DMS79 (cell line): ENCODE measurements around the gene ANXA11.
"Not testable (repeated sequence)": the region's sequence is repeated elsewhere in the genome, so short reads cannot be mapped to it uniquely, and the experiment has no call there.

Experiments used
- DNase-seq: peaks from one replicate; lab custom pipeline; 2025; lab: John Stamatoyannopoulos, UW

The ANXA11 gene

DNA sequence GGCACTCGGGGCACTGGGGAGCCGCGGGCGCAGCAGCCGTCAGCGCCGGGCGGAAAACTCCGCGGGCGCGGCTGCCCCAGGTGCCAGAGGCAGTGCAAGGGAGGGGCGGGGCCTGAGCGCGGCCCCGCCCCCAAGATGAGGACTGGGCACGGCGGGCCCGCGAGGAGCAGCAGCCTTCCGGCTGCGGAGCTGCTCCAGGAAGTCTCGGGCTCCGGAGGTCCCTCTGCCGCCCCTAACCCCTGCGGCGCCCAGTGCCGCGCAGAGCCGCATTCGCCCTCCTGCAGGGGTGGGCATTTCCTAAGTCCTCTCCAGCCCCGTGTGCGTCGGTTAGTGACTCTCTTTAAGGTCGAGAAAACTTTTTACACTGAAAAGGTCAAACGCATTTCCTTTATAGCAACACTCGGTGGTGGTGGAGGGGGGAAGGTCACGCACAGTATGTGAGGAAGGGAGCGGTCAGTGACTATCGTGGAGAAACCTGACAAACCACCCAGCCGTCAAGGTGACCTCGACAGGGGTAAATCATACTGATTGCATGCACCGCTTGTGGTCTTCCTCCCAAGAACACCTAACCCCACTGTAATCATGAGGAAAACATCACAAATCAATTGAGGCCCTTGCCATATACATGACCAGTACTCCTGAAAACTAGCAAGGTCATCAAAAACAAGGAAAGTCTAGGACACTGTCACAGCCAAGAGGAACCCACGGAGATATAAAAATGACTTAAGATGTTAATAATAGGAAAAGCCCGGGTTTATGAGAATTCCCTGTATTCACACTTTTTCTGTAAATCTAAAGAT lies at the start of gene ANXA11:
Gene ANXA11 (minus strand): TSS at position 61 of the 800 bp plus-strand sequence. CDS start 32,676 bp downstream, outside the sequence.
- peak; percentile 29 for DNase-seq

GRCh38 chr10:80254726-80255125 lies 49.4 kb upstream of the ANXA11 start:
- DNase-seq = not testable (repeated sequence)

- peak; percentile 34 for DNase-seq
These were observed 48.6 kb upstream of the ANXA11 start for GRCh38 chr10:80253963-80254271.

DNA sequence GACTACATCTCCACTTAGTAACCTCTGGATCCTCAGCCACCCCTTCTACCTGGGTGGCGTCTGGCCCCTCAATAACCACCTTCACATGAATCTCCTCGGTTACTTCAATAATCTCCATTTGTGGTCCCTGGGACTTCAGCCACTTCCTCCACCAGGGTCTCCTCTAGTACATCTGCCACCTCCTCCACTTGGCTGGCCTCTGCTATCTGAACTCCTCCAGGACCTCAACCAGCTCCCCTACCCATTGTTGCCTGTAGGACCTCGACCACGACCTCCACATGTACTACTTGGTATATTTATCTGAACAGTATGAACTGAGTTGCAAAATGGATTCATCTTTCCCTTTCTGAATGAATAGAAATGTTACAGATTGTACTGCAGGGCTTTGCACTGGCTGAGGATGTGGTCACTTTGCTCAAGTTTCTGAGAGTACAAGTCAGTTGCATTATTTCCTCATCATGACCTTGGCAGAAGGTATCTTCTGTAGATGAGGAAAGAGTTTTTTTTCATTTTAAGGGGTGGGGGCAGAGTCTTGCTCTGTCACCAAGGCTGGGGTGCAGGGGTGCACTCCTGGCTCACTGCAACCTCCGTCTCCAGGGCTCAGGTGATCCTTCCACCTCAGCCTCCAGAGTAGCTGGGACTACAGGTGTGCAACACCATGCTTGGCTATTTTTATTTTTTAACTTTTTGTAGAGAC lies 48.1 kb upstream of the ANXA11 start:
- no peak for DNase-seq

GRCh38 chr10:80252296-80252887 lies 47.1 kb upstream of the ANXA11 start:
- no peak for DNase-seq

GRCh38 chr10:80251703-80252280 lies 46.5 kb upstream of the ANXA11 start:
- not testable (repeated sequence) for DNase-seq

DNA sequence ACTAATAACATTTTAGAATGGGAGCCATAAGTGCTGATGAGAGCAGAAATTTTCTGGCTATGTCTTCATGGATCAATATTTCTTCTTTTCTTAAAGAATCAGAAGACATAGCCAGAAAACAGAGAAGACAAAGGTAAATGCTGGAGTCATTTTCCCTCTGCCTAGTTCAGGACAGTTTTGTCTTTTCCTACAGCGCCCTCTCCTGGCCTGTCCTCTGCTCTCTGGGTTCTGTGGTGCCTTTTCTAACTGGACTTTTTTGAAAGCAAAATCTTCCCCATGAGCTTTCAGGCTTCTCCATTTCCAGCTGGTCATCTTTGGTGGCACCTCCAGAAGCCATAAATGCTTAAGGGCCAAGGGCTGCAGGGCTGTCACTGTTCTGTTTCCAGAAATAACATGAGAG lies 45.1 kb upstream of the ANXA11 start:
- DNase-seq = not testable (repeated sequence)

DNA sequence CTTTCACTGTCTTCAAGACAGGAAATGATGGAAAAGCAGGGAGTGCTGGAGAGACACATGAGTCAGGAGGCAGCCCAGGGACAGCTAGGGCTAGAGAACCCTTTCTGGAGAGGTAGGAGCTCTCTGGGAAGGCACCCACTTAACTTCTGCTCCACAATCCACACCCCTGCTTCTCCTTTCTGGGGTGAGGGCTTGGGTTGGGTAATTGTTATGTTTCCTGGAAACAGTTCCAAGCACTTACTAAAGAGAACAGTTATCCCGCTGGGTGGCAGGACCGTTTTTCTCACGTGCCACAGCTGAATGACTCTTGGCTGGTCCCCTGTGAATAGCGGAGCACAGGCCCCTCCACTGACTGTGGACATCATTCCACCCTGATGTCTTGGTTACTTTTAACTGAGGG lies 44.6 kb upstream of the ANXA11 start:
- DNase-seq = not testable (repeated sequence)

DNA sequence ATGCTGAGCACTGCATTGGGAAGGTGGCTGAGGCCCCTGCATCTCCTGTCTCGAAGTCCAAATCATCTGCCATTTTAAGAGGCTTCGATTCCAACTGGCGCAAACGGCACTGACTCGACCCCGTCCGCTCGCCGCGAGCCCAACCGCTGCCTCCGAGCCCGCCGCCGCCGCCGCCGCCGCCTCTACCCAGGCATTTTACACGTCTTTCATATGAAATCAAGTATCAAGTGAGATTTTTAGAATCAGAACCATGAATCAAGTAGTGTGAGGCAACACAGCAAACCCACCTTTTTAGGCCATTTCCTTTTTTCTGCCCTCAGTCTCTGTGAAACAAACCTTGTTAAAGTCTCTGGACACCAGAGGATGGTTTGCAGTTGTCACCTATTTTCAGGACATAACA lies 42.3 kb upstream of the ANXA11 start:
- not testable (repeated sequence) for DNase-seq

GRCh38 chr10:80244371-80244770 lies 39.0 kb upstream of the ANXA11 start:
- not testable (repeated sequence) for DNase-seq

- not testable (repeated sequence) for DNase-seq
These were observed 37.0 kb upstream of the ANXA11 start for GRCh38 chr10:80242341-80242740.

GRCh38 chr10:80236457-80236856 lies 31.1 kb upstream of the ANXA11 start:
- not testable (repeated sequence) for DNase-seq

DNA sequence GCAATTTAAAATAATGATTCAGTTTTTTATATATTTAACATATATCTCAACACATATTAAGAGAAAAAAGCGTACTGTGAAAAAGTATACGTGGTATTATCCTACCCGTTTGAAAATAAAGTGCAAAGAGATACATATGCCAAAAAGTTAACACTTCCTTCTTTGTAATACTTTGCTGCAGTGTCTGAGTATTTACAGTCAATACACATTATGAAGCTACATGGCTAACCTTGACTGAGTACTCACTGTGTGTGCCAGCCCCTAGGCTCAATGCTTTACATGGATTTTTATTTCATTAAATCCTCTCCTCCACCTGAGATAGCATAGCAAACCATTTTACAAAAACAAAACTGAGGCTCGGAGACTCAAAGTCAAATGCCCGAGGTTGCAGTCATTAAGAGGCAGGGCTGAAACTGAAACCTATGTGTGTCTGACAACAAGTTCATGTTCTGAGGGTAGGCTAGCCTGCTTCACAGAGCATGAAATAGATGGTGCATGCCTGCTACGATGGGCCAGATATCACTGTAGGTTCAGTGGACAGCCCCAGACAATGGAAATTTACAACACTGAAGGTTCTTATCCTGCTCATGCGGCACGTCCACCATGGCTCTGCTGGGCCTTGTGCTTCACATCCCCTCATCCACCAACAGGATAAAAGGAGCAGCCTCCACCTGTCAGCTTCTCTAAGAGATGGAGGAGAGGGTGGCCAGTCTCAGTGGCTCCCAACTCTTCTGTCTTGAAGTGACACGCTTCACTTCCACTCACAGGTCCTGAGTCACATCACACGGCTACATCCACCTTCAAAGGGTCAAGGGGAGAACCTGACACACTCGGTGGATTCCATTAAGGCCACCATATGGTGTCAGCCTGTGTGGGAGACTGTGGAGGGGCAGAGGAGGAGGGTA lies 29.2 kb upstream of the ANXA11 start:
- not testable (repeated sequence) for DNase-seq

GRCh38 chr10:80233871-80234270 lies 28.5 kb upstream of the ANXA11 start:
- not testable (repeated sequence) for DNase-seq

DNA sequence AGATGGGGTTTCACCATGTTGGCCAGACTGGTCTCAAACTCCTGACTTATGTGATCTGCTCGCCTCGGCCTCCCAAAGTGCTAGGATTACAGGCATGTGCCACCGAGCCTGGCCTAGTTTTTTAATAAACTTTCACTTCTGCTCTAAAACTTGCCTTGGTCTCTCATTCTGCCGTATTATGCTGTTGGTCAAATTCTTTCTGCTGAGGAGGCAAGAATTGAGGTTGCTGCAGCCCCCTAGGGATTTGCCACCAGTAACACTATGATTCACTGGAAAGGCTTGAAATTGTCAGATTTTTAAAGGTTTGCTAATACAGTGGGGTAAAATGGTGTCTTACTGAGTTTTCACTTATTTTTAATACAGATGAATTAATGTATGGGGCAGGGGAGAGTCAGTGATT lies 21.4 kb upstream of the ANXA11 start:
- DNase-seq = not testable (repeated sequence)

DNA sequence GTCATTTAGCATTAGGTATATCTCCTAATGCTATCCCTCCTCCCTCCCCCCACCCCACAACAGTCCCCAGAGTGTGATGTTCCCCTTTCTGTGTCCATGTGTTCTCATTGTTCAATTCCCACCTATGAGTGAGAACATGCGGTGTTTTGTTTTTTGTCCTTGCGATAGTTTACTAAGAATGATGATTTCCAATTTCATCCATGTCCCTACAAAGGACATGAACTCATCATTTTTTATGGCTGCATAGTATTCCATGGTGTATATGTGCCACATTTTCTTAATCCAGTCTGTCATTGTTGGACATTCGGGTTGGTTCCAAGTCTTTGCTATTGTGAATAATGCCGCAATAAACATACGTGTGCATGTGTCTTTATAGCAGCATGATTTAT lies 17.7 kb upstream of the ANXA11 start:
- not testable (repeated sequence) for DNase-seq

- not testable (repeated sequence) for DNase-seq
These were observed 13.5 kb upstream of the ANXA11 start for GRCh38 chr10:80218878-80219277.

DNA sequence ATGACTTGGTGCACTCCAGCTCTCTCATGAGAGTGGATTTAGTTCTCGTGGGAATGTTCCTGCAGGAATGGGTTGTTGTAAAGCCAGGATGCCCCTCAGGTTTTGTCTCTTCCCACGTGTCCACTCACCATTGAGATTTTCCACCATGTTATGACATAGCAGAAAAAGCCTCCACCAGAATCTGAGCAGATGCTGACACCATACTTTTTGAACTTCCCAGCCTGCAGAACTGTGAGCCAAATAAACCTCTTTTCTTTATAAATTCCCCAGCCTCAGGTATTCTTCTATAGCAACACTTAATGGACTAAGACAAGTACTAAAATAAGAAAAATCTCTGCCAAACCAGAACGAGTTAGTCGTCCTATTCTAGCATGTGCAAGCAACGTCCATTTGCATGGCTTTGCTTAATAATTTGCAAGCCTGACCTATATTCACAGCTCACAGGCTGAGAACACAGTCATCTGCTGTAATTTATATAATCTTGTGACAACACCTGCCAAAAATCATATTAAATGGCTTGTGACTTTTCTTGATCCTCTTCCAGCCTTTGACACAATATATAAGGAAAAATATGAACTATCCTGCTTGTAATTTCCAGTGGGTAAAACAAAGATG lies 9.1 kb upstream of the ANXA11 start:
- DNase-seq = not testable (repeated sequence)

DNA sequence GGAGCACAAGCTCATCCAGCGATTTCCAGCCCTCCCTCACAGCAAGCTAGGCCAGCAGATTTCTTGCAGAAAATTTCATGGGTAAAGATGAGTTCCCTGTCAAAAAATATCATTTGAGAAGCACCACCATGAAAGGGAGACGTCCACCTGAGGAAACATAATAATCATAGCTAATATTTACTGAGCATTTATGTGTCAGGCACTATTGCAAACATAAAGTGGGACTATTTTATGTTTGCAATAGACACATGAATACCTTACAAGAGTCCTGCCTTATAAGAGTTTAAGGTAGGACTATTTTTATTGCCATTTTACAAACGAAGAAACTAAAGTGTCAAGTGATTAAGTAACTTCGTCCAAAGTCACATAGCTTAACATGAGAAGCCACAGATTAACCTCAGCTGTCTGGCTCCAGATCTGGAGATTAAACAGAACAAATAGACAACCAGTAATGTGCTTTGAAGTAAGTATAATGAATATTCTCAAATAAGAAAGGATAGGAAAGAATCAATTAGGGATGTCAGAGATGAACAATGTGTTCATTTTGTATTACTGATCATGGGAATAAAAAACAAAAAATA lies 7.3 kb upstream of the ANXA11 start:
- not testable (repeated sequence) for DNase-seq

GRCh38 chr10:80211786-80212185 lies 6.4 kb upstream of the ANXA11 start:
- no peak for DNase-seq

DNA sequence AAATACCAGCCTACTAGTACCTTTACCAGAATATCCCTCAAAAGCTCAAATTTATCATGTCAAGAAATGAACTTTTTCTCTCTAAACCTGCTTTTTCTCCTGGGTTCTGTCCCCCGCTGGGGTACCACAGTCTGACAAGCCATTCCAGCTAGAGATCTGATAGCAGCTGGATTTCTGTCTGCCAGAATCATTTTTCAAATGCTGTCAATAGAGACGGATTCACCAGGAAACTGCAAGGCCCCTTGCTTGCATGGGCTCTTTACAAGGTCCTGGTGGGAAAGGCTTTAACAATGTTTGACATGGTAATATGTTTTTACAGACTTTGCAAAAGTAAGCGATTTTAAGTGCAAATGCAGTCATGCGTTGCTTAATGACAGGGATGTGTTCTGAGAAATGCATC lies 4.9 kb upstream of the ANXA11 start:
- no peak for DNase-seq
